SIG-M5 (cell line): Measurements from ENCODE around the gene ABCB11.

Experiments
- DNase-seq: peaks from one replicate; lab custom pipeline; 2025; lab: John Stamatoyannopoulos, UW

The ABCB11 gene

GRCh38 chr2:169007941-169008340 lies 23.2 kb downstream of the ABCB11 start:
- no peak for DNase-seq

- no peak for DNase-seq
These were observed 23.8 kb downstream of the ABCB11 start for GRCh38 chr2:169007356-169007755.

GRCh38 chr2:169006665-169007064 lies 24.5 kb downstream of the ABCB11 start:
- DNase-seq: no peak

GRCh38 chr2:169005994-169006393 lies 25.1 kb downstream of the ABCB11 start:
- DNase-seq: no peak

GRCh38 chr2:169005080-169005598 lies 26.0 kb downstream of the ABCB11 start:
- no peak for DNase-seq

GRCh38 chr2:169002161-169002738 lies 28.9 kb downstream of the ABCB11 start:
- DNase-seq: no peak

GRCh38 chr2:169001116-169001815 lies 29.9 kb downstream of the ABCB11 start:
- DNase-seq: no peak

- no peak for DNase-seq
These were observed 31.4 kb downstream of the ABCB11 start for GRCh38 chr2:168999668-169000213.

GRCh38 chr2:168998609-168999211 lies 32.4 kb downstream of the ABCB11 start:
- DNase-seq: no peak

- no peak for DNase-seq
These were observed 33.3 kb downstream of the ABCB11 start for GRCh38 chr2:168997794-168998193.

GRCh38 chr2:168997118-168997521 lies 34.0 kb downstream of the ABCB11 start:
- no peak for DNase-seq

GRCh38 chr2:168995744-168996143 lies 35.4 kb downstream of the ABCB11 start:
- DNase-seq: no peak

- DNase-seq: no peak
These were observed 37.6 kb downstream of the ABCB11 start for GRCh38 chr2:168993538-168993937.

GRCh38 chr2:168992591-168993349 lies 38.4 kb downstream of the ABCB11 start:
- no peak for DNase-seq

GRCh38 chr2:168992026-168992425 lies 39.1 kb downstream of the ABCB11 start:
- DNase-seq: no peak

GRCh38 chr2:168988755-168989154 lies 42.4 kb downstream of the ABCB11 start:
- DNase-seq: no peak

GRCh38 chr2:168986398-168986943 lies 44.7 kb downstream of the ABCB11 start:
- no peak for DNase-seq

- no peak for DNase-seq
These were observed 49.5 kb downstream of the ABCB11 start for GRCh38 chr2:168981651-168982050.

GRCh38 chr2:168978461-168978861 lies 52.7 kb downstream of the ABCB11 start:
- no peak for DNase-seq

- no peak for DNase-seq
These were observed 53.5 kb downstream of the ABCB11 start for GRCh38 chr2:168977608-168978007.

GRCh38 chr2:168976034-168976654 lies 55.0 kb downstream of the ABCB11 start:
- peak; percentile 13 for DNase-seq
